ENCODE results near the gene SPINT1.
"Not testable (repeated sequence)": the region's sequence is repeated elsewhere in the genome, so short reads cannot be mapped to it uniquely, and the experiment has no call there.

SPINT1 gene

DNA sequence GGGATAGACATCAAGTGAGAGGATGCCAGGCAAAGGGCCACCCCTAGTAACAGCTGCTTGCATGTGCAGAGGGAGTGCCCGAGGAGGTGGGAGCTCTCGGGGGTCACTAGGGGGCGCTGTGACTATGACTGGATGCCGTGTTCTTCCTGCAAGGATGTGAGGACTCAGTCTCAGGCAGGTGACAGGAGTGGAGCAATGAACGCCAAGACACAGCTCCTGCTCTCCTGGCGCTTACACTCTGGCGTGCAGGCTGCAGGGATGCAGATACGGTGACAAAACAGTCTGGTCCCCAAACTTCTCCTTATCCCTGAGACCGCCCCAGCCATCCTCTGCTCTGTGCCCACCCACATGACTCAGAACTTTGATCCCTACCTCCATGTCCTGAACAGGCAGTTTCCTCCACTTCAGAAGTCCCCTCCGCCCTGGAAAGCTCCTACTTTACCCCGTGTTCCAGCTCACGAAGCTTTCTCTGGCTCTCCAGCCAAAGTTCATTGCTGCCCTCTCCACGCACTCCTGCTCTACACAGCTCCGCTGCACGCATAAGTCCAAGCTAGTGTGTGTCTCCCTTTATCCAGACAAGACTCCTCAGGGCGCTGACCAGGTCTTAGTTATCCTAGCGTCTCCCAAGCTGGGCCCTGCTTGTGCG, 15.5 kb downstream of the SPINT1 start:
- peak; percentile 83 for DNase-seq (ENCODE audit: low spot score)

DNA sequence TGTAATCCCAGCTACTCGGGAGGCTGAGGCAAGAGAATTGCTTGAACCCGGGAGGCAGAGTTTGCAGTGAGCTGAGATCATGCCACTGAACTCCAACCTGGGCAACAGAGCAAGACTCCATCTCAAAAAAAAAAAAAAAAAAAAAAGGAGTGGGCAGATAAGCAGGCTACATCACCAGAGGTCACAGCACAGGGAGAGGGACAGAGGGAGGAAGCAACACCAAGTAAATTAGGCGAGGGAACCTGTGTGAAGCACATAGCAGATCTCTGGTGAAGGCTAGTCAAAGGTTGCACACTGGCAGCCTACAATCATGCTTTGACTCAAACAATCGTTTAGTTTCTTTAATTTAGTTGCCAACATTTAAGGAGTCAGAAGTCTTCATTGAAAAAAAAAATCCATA, 17.3 kb downstream of the SPINT1 start:
- not testable (repeated sequence) for DNase-seq (ENCODE audit: low spot score)

DNA sequence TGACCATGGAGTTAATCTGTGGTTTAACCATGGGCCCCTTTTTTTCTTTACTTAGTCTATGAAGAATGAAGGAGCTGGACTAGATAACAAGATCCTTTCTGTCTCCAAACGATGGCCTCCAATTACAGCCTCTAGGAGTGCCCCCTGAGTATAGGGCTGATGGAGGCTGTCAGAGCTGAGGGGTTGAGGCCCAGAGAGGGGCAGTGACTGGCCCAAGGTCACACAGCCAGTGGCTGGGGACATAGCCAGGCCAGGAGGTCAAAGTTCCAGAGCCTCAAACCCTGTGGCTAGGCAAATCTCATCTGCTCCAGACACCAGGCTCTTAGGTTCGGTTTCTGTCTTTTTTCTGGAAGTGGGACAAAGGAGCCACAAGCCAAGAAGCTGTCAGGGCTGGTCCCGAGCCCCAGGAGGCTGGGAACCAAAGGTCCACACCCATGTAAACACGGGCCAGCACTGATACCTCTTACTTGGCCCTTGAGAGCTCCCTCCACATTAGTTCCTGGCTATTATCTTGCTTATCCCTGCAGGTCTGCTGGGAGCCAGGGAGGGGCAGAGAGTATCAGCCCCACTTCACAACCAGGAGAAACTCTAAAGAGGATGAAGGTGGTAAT, 19.9 kb downstream of the SPINT1 start:
- no peak for DNase-seq (ENCODE audit: low spot score)

DNA sequence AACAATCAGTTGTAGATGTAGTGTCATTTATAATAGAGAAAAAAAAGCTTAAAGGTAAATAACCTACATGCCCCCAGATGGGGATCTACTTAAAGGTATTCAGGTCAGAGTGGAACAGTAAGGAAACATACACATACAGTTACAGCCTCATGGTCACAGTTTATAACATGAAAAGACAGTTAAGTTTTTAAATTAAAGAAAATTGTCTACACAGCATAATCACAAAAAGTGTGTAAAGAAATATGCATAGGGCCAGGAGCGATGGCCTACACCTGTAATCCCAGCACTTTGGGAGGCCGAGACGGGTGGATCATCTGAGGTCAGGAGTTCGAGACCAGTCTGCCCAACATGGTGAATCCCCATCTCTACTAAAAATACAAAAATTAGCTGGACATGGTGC, 23.4 kb downstream of the SPINT1 start:
- DNase-seq (ENCODE audit: low spot score), result no peak

DNA sequence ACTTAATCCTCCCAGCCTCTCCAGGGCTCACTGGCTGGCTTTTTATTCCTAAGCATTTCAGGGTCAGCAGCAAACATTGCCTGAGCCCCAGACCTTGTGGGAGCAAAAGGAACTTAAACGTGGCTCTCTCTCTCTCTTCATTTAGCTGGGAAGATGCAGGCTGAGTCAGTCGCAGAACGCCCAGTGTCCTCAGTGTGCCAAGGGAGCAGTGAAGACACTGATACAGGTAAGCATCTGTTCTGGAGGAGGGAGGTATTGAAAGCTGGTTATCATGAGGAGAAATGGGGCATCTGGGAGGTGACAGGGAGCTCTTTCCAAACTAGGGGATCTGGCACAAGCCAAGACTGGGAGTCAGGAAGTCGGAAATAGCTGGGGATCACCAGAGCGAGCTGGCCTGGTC, 25.8 kb downstream of the SPINT1 start:
- no peak for DNase-seq (ENCODE audit: low spot score)

DNA sequence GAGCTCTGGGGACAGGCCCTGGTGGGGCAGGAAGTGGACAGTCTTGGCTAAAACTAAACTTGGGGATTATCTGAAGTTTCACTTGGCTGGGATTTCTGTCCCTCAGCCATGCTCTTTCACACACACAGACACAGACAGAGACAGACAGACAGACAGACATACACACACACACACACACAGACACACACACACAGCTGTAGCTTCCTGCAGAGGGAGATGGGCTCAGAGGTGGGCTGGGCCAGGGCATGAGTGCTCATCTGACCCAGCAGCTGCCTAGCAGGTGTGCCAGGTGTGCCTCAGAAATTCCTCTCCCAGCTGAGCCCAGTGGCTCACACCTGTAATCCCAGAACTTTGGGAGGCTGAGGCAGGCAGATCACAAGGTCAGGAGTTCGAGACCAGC, 26.9 kb downstream of the SPINT1 start:
- no peak for DNase-seq (ENCODE audit: low spot score)

DNA sequence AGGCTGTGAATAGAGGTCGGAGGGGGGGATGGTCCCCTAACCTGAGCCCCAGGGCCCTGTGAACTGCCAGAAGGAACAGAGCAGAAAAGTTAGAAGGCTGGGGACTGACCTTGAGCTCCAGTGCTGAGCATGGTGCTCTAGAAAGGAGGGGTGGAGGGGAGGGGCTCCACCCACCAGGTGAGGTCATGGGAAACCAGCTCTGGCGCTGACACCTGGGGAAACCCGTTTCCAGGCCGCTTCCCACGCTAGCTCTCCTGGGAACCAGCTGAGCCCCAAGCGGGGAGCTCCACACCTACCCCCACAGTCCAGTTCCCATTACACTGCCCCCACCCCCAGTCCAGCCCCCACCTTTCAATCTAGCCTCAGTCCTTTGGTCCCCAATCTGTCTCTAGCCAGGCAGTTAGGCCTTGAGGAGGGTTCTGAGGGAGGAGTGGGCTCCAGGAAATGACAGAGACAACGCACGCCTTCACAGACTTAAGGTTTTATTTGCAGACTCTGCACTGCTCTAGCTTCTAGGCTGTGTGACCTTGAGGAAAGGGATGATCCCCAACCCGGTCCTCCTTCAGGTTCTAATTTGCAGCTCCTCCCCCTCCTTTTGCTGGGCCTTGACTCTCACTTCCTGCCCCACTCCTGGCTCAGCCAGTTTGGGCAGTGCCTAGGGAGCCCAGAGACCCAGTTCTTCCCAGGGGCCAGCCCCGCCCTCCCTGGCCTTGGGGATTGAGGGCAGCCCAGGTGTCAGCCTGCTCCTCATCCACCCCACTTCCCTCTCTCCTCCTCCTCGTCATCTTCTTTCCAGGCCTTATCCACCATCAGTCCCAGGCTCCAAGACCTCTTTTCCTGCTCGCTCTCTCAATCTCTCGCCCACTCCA, 28.1 kb downstream of the SPINT1 start:
- no peak for DNase-seq (ENCODE audit: low spot score)

DNA sequence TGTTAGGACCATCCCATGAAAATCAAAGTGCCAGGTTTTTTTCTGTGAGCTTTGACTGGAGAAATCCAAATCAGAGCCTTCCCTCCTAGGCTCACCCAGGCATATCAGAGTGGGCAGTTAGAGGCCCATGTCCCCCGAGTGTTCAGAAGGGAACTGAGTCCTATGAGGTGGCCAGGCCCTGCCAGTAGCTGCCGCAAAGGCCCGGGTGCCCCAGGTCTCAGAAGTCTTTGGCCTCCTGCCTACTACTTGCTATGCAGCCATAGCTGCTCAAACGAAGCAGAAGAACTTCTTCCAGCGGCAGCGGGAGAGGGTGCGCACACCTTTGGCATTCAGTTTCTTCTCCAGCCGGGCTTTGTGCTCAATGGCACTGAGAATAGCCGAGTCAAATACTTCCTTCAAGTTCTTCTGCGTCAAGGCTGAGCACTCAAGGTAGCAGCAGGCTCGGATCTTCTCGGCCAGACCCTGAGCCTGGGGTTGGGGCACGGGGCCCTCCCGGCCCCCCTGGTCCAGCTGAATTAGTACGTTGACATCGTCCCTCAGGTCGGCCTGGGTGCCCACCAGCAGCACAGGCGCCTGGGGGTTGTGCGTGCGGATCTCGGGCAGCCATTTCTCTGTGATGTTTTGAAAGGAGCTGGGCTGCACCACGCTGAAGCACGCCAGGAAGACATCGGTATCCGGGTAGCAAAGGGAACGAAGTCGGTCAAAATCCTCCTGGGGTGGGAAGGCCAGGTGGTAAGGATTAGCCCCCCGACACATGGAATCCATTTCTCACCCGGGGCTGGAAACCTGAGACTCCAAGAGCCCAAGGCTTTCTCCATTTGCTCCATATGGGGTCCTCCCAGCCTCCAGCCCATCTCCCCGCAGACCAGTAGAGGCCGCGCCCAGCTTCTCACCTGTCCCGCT, 29.2 kb downstream of the SPINT1 start:
- DNase-seq (ENCODE audit: low spot score), result no peak

DNA sequence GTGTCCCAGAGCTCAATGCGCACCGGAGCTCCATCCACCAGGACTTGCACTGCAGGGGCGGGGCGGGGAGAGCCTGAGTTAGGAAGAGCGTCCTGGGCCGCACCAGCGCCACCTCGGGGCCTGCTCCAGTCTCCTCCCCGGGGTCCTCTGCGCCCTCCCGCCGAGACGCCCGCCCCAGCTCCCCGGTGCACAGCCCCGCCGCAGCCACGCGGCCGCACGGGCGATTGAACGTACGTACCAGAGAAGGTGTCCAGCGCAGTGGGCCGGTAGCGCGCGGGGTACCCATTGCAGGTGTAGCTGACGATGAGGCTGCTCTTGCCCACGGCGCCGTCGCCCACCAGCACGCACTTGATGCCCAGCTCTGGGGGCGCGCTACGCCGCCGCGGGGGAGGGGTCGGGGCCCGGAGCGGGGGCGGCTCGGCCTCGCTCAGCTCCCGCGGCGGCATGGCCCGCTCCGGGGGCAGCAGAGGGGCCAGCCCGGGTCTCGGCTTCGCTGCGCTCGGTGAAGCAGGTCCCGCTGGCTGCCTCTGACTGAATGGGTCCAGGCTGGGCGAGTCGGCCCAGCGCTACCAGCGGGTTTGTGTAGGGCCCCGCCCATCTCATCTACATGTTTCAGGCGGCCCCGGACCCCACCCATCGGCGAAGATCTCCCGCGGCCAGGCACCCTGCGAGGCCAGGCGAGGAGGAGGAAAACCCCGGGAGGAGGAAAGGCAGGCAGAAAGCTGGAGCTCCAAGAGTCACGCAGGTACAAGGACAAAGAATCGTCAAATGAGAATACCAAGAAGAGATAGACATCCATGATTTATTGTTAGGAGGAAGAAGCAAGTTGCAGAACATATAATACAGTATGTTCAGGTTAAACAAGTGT, 30.1 kb downstream of the SPINT1 start, which contains the start of gene RHOV:
RHOV (minus strand) TSS at position 541 of the 868 bp plus-strand sequence; CDS start at position 446, 95 bp downstream.
- DNase-seq (ENCODE audit: low spot score), result peak; percentile 73

DNA sequence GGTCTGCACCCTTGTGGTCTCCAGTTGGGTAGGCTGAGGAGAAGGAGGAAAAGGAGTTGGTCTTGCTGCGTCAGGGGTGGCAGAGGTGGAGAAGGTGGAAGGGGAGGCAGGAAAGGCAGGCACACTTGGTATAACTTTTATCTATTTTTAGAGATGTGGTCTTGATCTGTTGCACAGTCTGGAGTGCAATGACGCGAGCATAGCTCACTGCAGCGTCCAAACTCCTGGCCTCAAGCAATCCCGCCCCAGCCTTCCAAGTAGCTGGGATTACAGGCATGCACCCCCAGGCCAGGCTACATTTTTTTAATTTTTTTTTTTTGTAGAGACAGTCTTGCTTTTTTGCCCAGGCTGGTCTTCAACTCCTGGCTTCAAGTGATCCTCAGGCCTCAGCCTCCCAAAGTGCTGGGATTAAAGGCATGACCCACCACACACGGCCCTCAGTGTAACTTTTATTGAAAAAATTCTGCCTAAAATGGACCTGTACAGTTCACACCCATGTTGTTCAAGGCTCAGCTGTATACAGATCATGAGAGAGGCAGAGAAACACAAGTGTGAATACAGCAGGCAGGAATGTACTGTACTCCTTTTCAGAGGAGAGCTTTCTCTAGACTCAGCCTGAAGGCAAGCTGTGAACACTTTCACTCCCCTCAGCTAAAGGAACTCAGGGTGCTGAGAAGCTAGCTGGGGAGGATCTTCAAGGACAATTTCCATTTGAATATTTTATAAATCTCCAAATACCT, 32.3 kb downstream of the SPINT1 start:
- no peak for DNase-seq (ENCODE audit: low spot score)

DNA sequence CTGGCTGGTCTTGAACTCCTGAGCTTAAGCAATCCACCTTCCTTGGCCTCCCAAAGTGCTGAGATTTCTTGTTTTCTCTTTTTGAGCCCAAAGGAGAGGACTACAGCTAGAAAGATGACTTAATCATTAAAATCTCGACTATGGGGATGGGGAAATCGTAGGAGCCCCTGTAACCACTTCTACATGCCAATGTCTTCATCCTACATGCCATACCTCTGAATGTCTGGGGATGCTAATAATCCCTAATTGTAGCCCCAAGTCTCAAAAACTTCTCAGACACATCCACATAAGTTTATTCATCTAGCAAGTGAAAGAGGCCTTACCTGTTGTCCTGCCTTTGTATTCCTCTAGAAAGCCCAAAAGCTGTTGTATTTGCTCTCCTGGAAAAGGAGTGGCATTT, 33.8 kb downstream of the SPINT1 start:
- no peak for DNase-seq (ENCODE audit: low spot score)

DNA sequence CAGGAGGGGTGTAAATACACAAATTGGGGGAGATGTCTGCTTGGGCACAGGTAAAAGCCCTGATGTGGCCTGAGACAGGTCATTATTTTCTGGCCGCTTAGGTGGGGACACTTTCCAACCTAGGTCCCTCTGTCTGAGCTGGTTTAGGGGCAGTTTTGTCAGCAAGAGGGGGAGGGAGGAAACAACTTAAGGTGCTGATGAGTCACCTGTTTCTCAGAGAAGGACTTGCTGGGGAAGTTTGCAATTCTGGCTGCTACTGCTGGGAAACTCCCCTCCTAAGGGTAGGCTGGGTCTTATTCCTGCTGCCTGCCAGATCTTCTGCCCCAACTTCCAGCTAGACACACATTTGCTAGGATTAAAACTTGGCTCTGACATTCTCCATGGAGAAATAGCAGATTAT, 34.9 kb downstream of the SPINT1 start:
- DNase-seq (ENCODE audit: low spot score), result no peak

DNA sequence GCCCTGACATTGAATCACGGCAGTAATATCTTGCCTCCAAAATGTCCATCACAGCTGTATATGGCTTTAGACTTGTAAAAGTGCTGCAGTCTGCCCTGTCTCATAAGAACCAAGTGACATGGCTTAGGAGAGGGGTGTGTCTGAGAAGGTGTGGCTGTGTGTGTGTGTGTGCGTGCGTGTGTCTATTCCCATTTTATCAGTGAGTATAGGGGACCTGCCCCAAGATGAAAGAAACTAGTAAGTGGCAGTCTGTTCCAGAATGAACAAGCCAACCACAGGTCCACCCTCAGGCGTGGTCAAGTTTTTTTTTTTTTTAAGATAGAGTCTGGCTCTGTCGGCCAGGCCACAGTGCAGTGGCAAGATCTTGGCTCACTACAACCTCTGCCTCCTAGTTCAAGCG, 35.8 kb downstream of the SPINT1 start:
- no peak for DNase-seq (ENCODE audit: low spot score)

DNA sequence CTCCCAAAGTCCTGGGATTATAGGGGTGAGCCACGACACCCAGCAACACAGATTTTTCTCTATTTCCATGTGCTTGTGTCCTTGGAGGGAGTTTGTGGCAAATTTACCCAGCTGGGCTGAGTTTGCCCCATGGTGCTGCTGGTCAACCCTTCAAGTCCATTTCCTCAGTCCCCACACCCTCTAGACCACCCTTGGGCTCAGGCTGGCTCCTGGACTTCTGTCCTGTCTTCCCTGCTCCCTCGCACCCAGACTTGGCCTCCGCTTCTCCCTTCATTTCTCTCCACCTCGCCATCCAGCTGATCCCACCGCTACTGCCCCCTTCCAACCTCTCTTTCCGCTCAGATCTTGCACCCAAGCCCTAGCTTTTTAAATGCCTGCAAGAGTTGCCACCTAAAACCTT, 37.5 kb downstream of the SPINT1 start:
- no peak for DNase-seq (ENCODE audit: low spot score)

DNA sequence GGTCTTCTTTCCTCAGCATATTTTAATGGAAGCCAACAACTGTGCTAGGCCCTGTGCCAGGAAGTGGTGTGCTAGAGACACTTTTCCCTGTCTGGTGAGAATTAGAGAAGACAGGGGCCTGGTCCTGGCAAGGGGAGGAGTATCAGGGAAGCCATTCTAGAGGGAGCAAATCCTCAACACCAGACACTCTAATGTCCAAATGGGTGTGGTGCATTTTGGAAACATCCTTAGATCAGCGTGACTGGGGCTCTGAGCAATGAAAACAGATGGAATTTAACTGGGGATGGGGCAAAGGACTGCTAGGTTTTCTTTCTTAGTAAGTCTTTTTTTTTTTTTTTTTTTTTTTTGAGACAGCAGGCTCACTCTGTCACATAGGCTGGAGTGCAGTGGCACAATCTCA, 42.7 kb downstream of the SPINT1 start:
- no peak for DNase-seq (ENCODE audit: low spot score)

DNA sequence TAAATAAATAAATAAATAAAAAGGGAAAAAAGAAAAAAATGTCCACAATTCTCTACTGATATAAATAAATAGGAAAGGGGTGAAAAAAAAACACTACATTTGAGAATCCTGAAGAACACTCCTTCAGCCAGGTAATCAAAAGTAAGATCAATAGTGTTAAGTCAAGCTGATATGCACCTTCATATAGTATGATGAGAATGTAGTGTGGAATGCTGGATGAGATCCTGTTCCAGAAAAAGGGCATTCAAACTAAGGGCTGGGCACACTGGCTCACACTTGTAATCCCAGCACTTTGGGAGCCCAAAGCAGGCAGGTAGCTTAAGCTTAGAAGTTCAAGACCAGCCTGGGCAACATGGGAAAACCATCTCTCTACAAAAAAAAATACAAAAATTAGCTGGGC, 45.3 kb downstream of the SPINT1 start:
- no peak for DNase-seq (ENCODE audit: low spot score)

DNA sequence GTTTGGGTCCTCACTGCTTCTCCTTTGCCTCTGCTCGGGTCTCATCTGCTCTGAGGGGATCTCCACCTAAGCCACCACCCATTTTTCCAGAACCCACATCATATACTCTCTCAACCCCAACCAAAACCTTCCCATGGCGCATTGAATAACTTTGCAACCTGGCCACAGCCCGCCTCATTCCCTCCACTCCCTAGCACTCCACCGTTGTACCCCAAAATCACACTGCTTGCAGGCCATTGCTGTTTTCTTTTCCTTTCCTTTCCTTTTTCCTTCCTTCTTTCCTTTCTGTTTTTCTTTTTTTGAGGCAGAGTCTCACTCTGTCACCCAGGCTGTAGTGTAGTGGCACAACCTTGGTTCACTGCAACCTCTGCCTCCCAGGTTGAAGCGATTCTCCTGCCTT, 47.3 kb downstream of the SPINT1 start:
- no peak for DNase-seq (ENCODE audit: low spot score)

DNA sequence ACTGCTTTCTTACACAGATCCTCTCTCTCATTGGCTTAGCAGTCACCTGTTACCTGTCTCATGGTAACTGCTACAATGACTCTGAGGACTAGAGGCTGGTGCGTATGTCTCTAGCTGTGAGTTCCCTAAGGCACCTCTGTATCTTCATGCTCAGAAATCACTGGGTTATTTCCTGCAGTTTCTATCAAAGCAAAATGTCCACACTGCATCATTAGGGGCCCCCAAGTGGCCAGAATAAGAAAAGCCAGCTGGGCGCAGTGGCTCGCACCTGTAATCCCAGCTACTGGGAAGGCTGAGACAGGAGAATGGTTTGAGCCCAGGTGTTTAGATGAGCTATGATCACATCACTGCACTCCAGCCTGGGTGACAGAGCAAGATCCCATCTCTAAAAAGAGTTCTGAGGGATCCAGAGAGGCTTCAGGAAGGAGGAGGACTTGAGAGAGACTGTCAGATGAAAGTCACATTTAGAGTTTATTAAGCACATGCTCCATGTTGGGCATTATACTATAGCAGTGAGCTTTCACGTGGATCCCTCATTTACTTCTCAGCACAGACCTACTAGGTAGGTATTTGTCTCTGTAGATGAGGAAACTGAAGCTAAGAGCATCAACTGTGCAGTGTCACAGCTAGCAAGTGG, 48.1 kb downstream of the SPINT1 start:
- DNase-seq (ENCODE audit: low spot score), result peak; percentile 61

DNA sequence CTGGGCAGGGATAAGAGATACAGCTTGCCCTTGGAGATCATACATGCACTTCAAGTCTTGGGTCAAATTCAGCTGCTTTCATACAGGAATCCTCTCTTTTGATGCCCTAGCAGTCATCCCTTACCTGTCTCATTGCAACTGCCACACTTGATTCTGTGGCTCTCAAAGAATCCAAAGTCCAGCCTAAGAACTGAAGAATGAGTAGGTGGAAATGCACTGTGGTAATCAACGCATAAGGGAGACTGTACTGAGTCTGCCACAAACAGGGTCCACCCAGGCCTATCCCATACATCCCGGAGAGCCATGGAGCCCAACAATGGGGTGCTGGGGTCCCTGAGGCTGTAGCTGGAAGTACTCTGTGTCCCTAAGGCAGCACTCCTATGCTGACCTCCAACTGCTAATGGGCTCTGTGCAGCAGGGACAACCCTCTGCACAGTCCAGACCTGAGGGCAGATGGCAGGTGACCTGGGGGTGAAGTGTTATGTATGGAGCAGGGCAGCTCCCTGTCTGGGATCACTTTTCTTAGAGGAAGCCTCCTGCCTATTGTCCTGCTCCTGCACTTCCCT, 48.7 kb downstream of the SPINT1 start:
- no peak for DNase-seq (ENCODE audit: low spot score)

All from GM03348 (cell line).